H1 (cell line): ENCODE results near the gene STX8. TPM values are rescaled to one million over a fixed set of nuclear protein-coding genes. Genes with fewer than 3 reads are reported as not detected.

ENCODE experiments used
- CBX5 ChIP-seq: fragments of 300-800, 300-1000 bp; sonication (generic); IDR thresholded peaks from 2 replicates; pipeline ENCODE4 v1.7.1; 2016; ENCODE audit warnings: antibody characterized with exemption, low read length, low read depth
- GABPA ChIP-seq: IDR thresholded peaks from 2 replicates; pipeline ENCODE4 v1.6.1; 2011; ENCODE audit warnings: mild to moderate bottlenecking, low read length, moderate library complexity, borderline replicate concordance; ENCODE audit not compliant: insufficient read depth
- RAD21 ChIP-seq, 2 experiments: IDR thresholded peaks in 1 of 2; conservative IDR thresholded peaks in 1 of 2; 2 replicates each; pipeline ENCODE4 v1.6.1; 2011; ENCODE audit warnings: low read depth in 2 of 2, low read length in 2 of 2, improper control_type of control experiment in 1 of 2, inconsistent platforms in 1 of 2, mild to moderate bottlenecking in 1 of 2, moderate library complexity in 1 of 2
- SRF ChIP-seq: IDR thresholded peaks from 2 replicates; pipeline ENCODE4 v1.6.1; 2011; ENCODE audit warnings: mild to moderate bottlenecking, low read depth, low read length, moderate library complexity
- TAF1 ChIP-seq: IDR thresholded peaks from 2 replicates; pipeline ENCODE4 v1.6.1; 2011; ENCODE audit warnings: mild to moderate bottlenecking, low read depth, low read length
- TAF7 ChIP-seq: optimal IDR thresholded peaks from 2 replicates; pipeline ENCODE3; 2011; ENCODE audit warnings: low read depth, mild to moderate bottlenecking, inconsistent platforms, low read length, moderate library complexity, borderline replicate concordance
- polyA plus RNA-seq, 7 experiments: library from polyadenylated mRNA; depleted of rRNA in 3 of 7; stranded (reverse) in 5 of 7; unstranded in 2 of 7; fragments of >200 nt in 5 of 7; fragments of 200-250 nt in 2 of 7; gene quantifications; 1 replicate in 5 of 7; 2 replicates in 1 of 7; 4 replicates in 1 of 7; pipeline versions ENCODE4 v1.2.1 to v1.2.3, GENCODE V29; 2011 to 2013; ENCODE audit warnings: missing spikeins in 2 of 7, mixed read lengths in 2 of 7
- total RNA-seq: library from RNA; stranded (reverse); fragmentation: NEBNext Ultra II Directional; extraction: Animal tissue kit (Norgen Biotek cat#: 25700); gene quantifications from 2 replicates; pipeline ENCODE4 v1.2.1, GENCODE V29; 2021

STX8 gene
- total and polyA plus RNA-seq, 2 of the 8 experiments (the other 6 are each of a cell fraction or from before 2014, with no cell fraction given) = 22.8 to 42.5 TPM

DNA sequence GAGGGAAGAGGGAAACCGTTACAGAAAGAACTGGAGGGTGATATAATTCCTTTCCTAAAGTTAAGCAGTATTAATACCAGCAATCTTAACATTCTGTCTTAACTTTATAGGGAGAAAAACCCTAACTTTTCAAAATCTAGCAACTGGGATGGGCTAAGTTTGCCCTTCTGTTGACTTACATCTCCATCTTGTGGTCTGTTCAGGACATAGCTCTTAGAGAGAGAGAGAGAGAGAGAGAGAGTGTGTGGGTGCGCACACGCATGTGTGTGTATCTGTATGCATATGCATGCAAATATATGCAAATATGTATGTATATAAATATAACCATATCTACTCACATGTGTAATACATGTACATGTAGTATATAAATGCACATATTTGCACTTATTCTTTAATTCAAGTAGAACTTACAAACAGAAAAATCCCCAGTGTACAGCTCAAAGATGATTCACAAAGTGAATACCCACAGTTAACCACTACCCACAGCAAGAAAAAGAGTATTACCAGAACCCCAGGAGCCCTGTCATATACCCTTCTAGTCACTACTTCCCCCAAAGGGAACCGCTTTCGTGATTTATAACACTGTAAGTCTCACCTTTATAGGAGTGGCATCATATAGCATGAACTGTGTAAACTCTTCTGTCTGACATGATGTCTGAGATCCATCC is 46.5 kb downstream of the STX8 start (continued):
- TF ChIP-seq TAF1 = no peak
- no peak for TF ChIP-seq CBX5
- peak; percentile 84 to 87 for TF ChIP-seq RAD21 (IDR thresholded peaks at IDR 0.05 in 1 of 2, conservative IDR thresholded peaks at IDR 0.05 in 1 of 2; ENCODE audit: low read depth in 2 of 2, low read length in 2 of 2)
- no peak for TF ChIP-seq TAF7
- no peak for TF ChIP-seq SRF
- no peak for TF ChIP-seq GABPA
